Measurements from ENCODE around the gene AQP3. TPM values are rescaled to one million over a fixed set of nuclear protein-coding genes. Genes with fewer than 3 reads are reported as not detected.
A peak's percentile ranks its signal among the peaks of the same experiment; 100 is the strongest.

AQP3 gene
- total RNA-seq, 1 experiment from 2014 or later, result 24.8 TPM

GRCh38 chr9:33472171-33472880 is 24.9 kb upstream of the AQP3 start:
- peak overlapping the region; percentile 91 for H3K4me3 Mint-ChIP-seq (ENCODE audit: unreplicated experiment)
- POLR2A ChIA-PET, result interaction anchor here (1.4 kb wide), 1 partner anchor 97 kb away, joined by 7 read pairs; no protein-coding TSS in a partner anchor
- CTCF ChIA-PET, result interaction anchor here (0.6 to 2.1 kb wide), 7 partner anchors 19 to 247 kb away, joined by 3 to 15 read pairs (median 6); no protein-coding TSS in a partner anchor
- DNase-seq, result no peak
- Histone ChIP-seq H3K4me3 (ENCODE audit: low read depth, low read length) (peak overlapping the region; percentile 100), H3K9me3 (no peaks in the 10 kb centered on the region), H3K36me3 (ENCODE audit: control insufficient read depth, insufficient read depth, low read length) (no peaks in the 10 kb centered on the region), H3K27me3 (replicated peaks; ENCODE audit: control insufficient read depth, insufficient read depth, low read length) (no peaks in the 10 kb centered on the region), H3K4me1 (peaks cover 8% of the 10 kb centered on the region; the same call in 1 of the 2 replicates)
- H3K36me3 Mint-ChIP-seq (ENCODE audit: insufficient read depth, unreplicated experiment), result peaks cover 49% of the 10 kb centered on the region
- intact Hi-C loops (cut with micrococcal nuclease; ENCODE audit: unreplicated experiment), result loop anchor here (5.0 kb wide), 1 partner anchor 45 kb away; no protein-coding TSS in a partner anchor
- no peak for TF ChIP-seq CTCF (IDR thresholded peaks at IDR 0.05; ENCODE audit: insufficient read depth in 1 of 2, low read depth in 1 of 2, low read length in 1 of 2, severe bottlenecking in 1 of 2, unreplicated experiment in 1 of 2)
- no peak overlapping the region for H3K27ac Mint-ChIP-seq (ENCODE audit: unreplicated experiment)
- H3K4me1 Mint-ChIP-seq (ENCODE audit: low read depth, unreplicated experiment), result peaks cover 10% of the 10 kb centered on the region
- H3K9me3 Mint-ChIP-seq (ENCODE audit: unreplicated experiment), result no peaks in the 10 kb centered on the region
- no TSS peak for BruUV-seq (replicated peaks)
- no peaks in the 10 kb centered on the region for H3K27me3 Mint-ChIP-seq (ENCODE audit: insufficient read depth, unreplicated experiment)

GRCh38 chr9:33471361-33471760 is 24.0 kb upstream of the AQP3 start:
- Mint-ChIP-seq H3K27me3 (ENCODE audit: insufficient read depth, unreplicated experiment) (no peaks in the 10 kb centered on the region), H3K9me3 (ENCODE audit: unreplicated experiment) (no peaks in the 10 kb centered on the region), H3K4me3 (ENCODE audit: unreplicated experiment) (no peak overlapping the region), H3K4me1 (ENCODE audit: low read depth, unreplicated experiment) (peaks cover 10% of the 10 kb centered on the region), H3K27ac (ENCODE audit: unreplicated experiment) (no peak overlapping the region), H3K36me3 (ENCODE audit: insufficient read depth, unreplicated experiment) (peaks cover 50% of the 10 kb centered on the region)
- no TSS peak for BruUV-seq (replicated peaks)
- CTCF ChIA-PET, result interaction anchor here (1.2 kb wide), 1 partner anchor 18 kb away, joined by 3 read pairs; no protein-coding TSS in a partner anchor
- POLR2A ChIA-PET, result no interaction called here
- no peak for DNase-seq
- Histone ChIP-seq H3K4me1 (peaks cover 8% of the 10 kb centered on the region; the same call in 1 of the 2 replicates), H3K9me3 (no peaks in the 10 kb centered on the region), H3K36me3 (ENCODE audit: control insufficient read depth, insufficient read depth, low read length) (peaks cover under 1% of the 10 kb centered on the region), H3K27me3 (replicated peaks; ENCODE audit: control insufficient read depth, insufficient read depth, low read length) (no peaks in the 10 kb centered on the region), H3K4me3 (ENCODE audit: low read depth, low read length) (no peak overlapping the region)
- no peak for TF ChIP-seq CTCF (IDR thresholded peaks at IDR 0.05; ENCODE audit: insufficient read depth in 1 of 2, low read depth in 1 of 2, low read length in 1 of 2, severe bottlenecking in 1 of 2, unreplicated experiment in 1 of 2)
- intact Hi-C loops (cut with micrococcal nuclease; ENCODE audit: unreplicated experiment), result loop anchor here (5.0 kb wide), 1 partner anchor 46 kb away; no protein-coding TSS in a partner anchor

- no peak for TF ChIP-seq CTCF (IDR thresholded peaks at IDR 0.05; ENCODE audit: insufficient read depth in 1 of 2, low read depth in 1 of 2, low read length in 1 of 2, severe bottlenecking in 1 of 2, unreplicated experiment in 1 of 2)
- ChIA-PET CTCF (interaction anchor here (0.7 kb wide), 1 partner anchor 89 kb away, joined by 3 read pairs; no protein-coding TSS in a partner anchor), POLR2A (no interaction called here)
- H3K4me1 Mint-ChIP-seq (ENCODE audit: low read depth, unreplicated experiment), result peaks cover 10% of the 10 kb centered on the region
- H3K36me3 Mint-ChIP-seq (ENCODE audit: insufficient read depth, unreplicated experiment), result peaks cover 50% of the 10 kb centered on the region
- Histone ChIP-seq H3K4me1 (peaks cover 8% of the 10 kb centered on the region; the same call in 1 of the 2 replicates), H3K27me3 (replicated peaks; ENCODE audit: control insufficient read depth, insufficient read depth, low read length) (no peaks in the 10 kb centered on the region), H3K36me3 (ENCODE audit: control insufficient read depth, insufficient read depth, low read length) (peaks cover 6% of the 10 kb centered on the region), H3K4me3 (ENCODE audit: low read depth, low read length) (no peak overlapping the region), H3K9me3 (no peaks in the 10 kb centered on the region)
- intact Hi-C loops (cut with micrococcal nuclease; ENCODE audit: unreplicated experiment), result loop anchor here (5.0 kb wide), 1 partner anchor 47 kb away; no protein-coding TSS in a partner anchor
- DNase-seq, result no peak
- BruUV-seq (replicated peaks), result no TSS peak
- no peaks in the 10 kb centered on the region for H3K9me3 Mint-ChIP-seq (ENCODE audit: unreplicated experiment)
- no peak overlapping the region for H3K27ac Mint-ChIP-seq (ENCODE audit: unreplicated experiment)
- no peaks in the 10 kb centered on the region for H3K27me3 Mint-ChIP-seq (ENCODE audit: insufficient read depth, unreplicated experiment)
- H3K4me3 Mint-ChIP-seq (ENCODE audit: unreplicated experiment), result no peak overlapping the region
These were observed 22.5 kb upstream of the AQP3 start for GRCh38 chr9:33469891-33470290.
